Caco-2 (cell line): Measurements from ENCODE around the gene PDE4DIP. TPM values are rescaled to one million over a fixed set of nuclear protein-coding genes. Genes with fewer than 3 reads are reported as not detected.
"Not testable (repeated sequence)": the region's sequence is repeated elsewhere in the genome, so short reads cannot be mapped to it uniquely, and the experiment has no call there.

Experiments used
- BruUV-seq: library from RNA; stranded (reverse); fragments of 400-500 nt; replicated peaks from 2 replicates; lab custom pipeline; 2021; lab: Mats Ljungman, UMichigan
- CTCF ChIA-PET: fragments of 300-600 bp; sonication (Branson Sonifier 250); formaldehyde crosslinking; loops from one replicate; lab custom pipeline; 2022; ENCODE audit warnings: antibody characterized with exemption; lab: Charles Lee
- POLR2A ChIA-PET: fragments of 300-600 bp; sonication (Branson Sonifier 250); formaldehyde crosslinking; loops from one replicate; lab custom pipeline; 2022; ENCODE audit warnings: antibody characterized with exemption; lab: Charles Lee
- DNase-seq, 2 experiments: peaks; one replicate each; pipeline versions ENCODE4 v3.0.0 to v3.0.0-alpha.2; 2020 to 2022
- H3K27me3 ChIP-seq: replicated peaks from 2 replicates; pipeline ENCODE4 v1.6.0; 2011; ENCODE audit warnings: low read length; ENCODE audit not compliant: control insufficient read depth, insufficient read depth
- H3K36me3 ChIP-seq: 2 replicates; pipeline ENCODE4 v1.5.1; 2011; ENCODE audit warnings: low read length; ENCODE audit not compliant: control insufficient read depth, insufficient read depth
- H3K4me1 ChIP-seq: fragments of 250-450 bp; sonication (Bioruptor Pico); 2 replicates; pipeline ENCODE4 v1.5.1; 2020; ENCODE audit warnings: mild to moderate bottlenecking
- H3K4me3 ChIP-seq: 2 replicates; pipeline ENCODE4 v1.5.1; 2011; ENCODE audit warnings: low read depth, mild to moderate bottlenecking, control low read depth, low read length
- H3K9me3 ChIP-seq: fragments of 250-450 bp; sonication (Bioruptor Pico); 2 replicates; pipeline ENCODE4 v1.5.1; 2020; ENCODE audit warnings: mild to moderate bottlenecking, moderate library complexity
- H3K27ac Mint-ChIP-seq: one replicate; pipeline ENCODE4 v1.8.0; 2022; ENCODE audit warnings: mixed read lengths; ENCODE audit not compliant: unreplicated experiment
- H3K27me3 Mint-ChIP-seq: one replicate; pipeline ENCODE4 v1.8.0; 2022; ENCODE audit warnings: mixed read lengths; ENCODE audit not compliant: insufficient read depth, unreplicated experiment
- H3K36me3 Mint-ChIP-seq: one replicate; pipeline ENCODE4 v1.8.0; 2022; ENCODE audit warnings: mild to moderate bottlenecking, mixed read lengths; ENCODE audit not compliant: insufficient read depth, unreplicated experiment
- H3K4me1 Mint-ChIP-seq: one replicate; pipeline ENCODE4 v1.8.0; 2022; ENCODE audit warnings: low read depth, mixed read lengths; ENCODE audit not compliant: unreplicated experiment
- H3K4me3 Mint-ChIP-seq: one replicate; pipeline ENCODE4 v1.8.0; 2022; ENCODE audit warnings: mild to moderate bottlenecking, moderate library complexity, mixed read lengths; ENCODE audit not compliant: unreplicated experiment
- H3K9me3 Mint-ChIP-seq: one replicate; pipeline ENCODE4 v1.8.0; 2022; ENCODE audit warnings: mixed read lengths; ENCODE audit not compliant: unreplicated experiment
- intact Hi-C: fragments of 100-400 bp; cut with micrococcal nuclease; formaldehyde crosslinking; loops from one replicate; pipeline ENCODE4 v1.10.0; 2022; ENCODE audit not compliant: unreplicated experiment
- total RNA-seq: library from RNA; stranded (reverse); gene quantifications from 2 replicates; pipeline ENCODE4 v1.2.3, GENCODE V29; 2022

PDE4DIP gene
- total RNA-seq, 1 experiment from 2014 or later, result 30.8 TPM

DNA sequence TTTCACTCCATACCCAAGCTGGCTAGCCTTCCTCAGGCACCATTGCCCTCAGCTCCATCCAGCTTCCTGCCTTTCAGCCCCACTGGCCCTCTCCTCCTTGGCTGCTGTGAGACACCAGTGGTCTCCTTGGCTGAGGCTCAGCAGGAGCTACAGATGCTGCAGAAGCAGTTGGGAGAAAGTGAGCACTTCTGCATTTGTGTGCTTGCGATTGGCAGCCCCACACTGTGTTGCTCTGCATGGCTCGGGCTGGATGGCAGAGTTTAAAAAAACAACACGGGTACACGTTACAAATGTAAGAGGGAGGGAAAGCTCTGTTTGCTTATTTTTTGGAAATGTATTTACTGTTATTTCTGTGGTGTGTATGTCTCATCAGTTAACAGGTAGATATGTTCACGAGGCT is 168.4 kb downstream of the PDE4DIP start:
- DNase-seq, BruUV-seq, H3K9me3 ChIP-seq, H3K36me3 Mint-ChIP-seq, CTCF ChIA-PET, H3K4me3 Mint-ChIP-seq, POLR2A ChIA-PET, H3K4me1 Mint-ChIP-seq, intact Hi-C loops, H3K36me3 ChIP-seq, H3K4me3 ChIP-seq, H3K4me1 ChIP-seq, H3K27ac Mint-ChIP-seq, H3K9me3 Mint-ChIP-seq, H3K27me3 Mint-ChIP-seq, H3K27me3 ChIP-seq: not testable (repeated sequence)

DNA sequence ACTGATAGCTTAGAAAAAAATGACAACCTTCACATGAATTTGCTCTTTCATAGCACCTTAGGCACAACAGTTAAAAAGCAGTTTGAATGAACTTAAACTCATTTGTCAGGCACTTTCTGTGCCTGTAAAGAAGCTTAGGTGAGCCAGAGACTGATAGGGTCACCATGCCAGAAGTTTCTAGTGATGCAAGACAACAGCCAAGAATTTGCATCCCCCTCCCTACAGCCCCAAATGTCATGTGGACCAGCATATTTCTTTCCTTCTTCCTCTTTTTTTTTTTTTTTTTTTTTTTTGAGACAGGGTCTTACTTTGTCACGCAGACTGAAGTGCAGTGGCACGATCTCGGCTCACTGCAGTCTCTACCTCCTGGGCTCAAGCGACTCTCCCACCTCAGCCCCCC is 169.3 kb downstream of the PDE4DIP start:
- H3K4me3 Mint-ChIP-seq, H3K36me3 Mint-ChIP-seq, H3K27ac Mint-ChIP-seq, intact Hi-C loops, H3K4me1 ChIP-seq, H3K27me3 Mint-ChIP-seq, H3K36me3 ChIP-seq, DNase-seq, H3K9me3 Mint-ChIP-seq, H3K9me3 ChIP-seq, H3K4me3 ChIP-seq, H3K27me3 ChIP-seq, POLR2A ChIA-PET, BruUV-seq, CTCF ChIA-PET, H3K4me1 Mint-ChIP-seq: not testable (repeated sequence)

DNA sequence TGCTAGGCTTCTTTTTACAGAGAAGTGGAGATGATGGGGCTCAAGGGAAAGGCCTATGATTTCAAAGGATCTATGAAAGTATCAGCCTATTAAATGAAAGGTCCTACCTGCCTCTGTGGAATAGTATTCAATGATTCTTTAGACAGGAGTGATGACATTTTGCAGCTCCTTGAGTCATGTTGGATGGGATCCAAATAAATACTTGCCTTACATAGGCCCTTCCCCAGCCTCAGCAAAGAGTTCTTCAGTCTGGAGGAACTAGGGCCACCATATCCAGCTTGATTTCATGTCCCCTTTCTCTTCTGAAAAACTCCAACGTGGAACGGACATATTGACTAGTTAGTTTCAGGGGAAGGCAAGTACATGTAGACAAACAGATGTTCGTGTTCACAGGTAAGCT is 171.3 kb downstream of the PDE4DIP start:
- not testable (repeated sequence) for H3K4me3 Mint-ChIP-seq, H3K4me1 Mint-ChIP-seq

DNA sequence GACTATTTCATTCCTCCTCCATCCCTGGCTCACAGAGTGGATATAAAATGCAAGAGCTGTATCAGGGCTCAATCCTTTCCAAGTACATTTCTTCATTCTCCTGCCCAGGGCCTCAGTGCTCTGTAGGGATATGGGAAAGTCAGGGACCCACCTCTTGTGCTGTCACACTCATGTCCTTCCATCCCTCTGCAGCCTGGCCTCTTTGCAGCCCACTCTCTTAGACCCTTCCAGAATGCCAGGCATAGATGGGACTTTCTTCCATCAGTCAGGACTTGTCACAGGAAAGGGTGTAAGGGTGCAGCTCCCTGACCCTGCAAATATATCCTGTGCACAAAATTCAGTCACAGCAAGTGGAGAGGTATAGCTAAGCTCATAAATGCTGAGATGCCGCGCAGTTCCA is 172.4 kb downstream of the PDE4DIP start:
- H3K27me3 Mint-ChIP-seq, H3K9me3 Mint-ChIP-seq, CTCF ChIA-PET, H3K4me1 ChIP-seq, POLR2A ChIA-PET, H3K4me3 Mint-ChIP-seq, H3K9me3 ChIP-seq, H3K4me1 Mint-ChIP-seq, H3K36me3 ChIP-seq, BruUV-seq, DNase-seq, intact Hi-C loops, H3K4me3 ChIP-seq, H3K27ac Mint-ChIP-seq, H3K27me3 ChIP-seq, H3K36me3 Mint-ChIP-seq: not testable (repeated sequence)

More for the DNA sequence above, 171.3 kb downstream of the PDE4DIP start:
- H3K4me3 ChIP-seq, CTCF ChIA-PET, H3K27me3 ChIP-seq, POLR2A ChIA-PET, H3K27me3 Mint-ChIP-seq, H3K27ac Mint-ChIP-seq, intact Hi-C loops, BruUV-seq, H3K9me3 ChIP-seq, H3K36me3 ChIP-seq, H3K9me3 Mint-ChIP-seq, H3K36me3 Mint-ChIP-seq, H3K4me1 ChIP-seq, DNase-seq: not testable (repeated sequence)

DNA sequence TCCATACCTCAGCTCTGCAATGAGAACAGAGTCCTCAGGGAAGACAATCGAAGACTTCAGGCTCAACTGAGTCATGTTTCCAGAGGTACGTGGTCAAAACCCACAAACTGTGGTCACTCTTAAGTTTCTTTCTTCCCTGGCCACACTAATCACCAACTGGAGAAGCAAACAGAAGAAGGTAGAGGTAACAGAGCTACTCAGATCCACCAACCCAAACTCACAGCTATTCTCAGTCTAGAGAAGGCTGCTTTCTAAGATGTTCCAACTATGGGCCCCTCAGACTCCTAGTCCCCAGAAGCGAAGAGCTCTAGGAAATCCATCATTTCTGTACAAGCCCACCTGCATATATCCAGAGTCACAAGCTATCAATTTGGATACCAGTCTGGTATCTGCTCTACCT is 174.3 kb downstream of the PDE4DIP start:
- H3K4me1 ChIP-seq, H3K4me1 Mint-ChIP-seq, H3K4me3 Mint-ChIP-seq, H3K9me3 Mint-ChIP-seq, H3K27me3 ChIP-seq, POLR2A ChIA-PET, H3K9me3 ChIP-seq, H3K27me3 Mint-ChIP-seq, H3K36me3 ChIP-seq, DNase-seq, H3K36me3 Mint-ChIP-seq, BruUV-seq, H3K4me3 ChIP-seq, CTCF ChIA-PET, H3K27ac Mint-ChIP-seq, intact Hi-C loops: not testable (repeated sequence)

DNA sequence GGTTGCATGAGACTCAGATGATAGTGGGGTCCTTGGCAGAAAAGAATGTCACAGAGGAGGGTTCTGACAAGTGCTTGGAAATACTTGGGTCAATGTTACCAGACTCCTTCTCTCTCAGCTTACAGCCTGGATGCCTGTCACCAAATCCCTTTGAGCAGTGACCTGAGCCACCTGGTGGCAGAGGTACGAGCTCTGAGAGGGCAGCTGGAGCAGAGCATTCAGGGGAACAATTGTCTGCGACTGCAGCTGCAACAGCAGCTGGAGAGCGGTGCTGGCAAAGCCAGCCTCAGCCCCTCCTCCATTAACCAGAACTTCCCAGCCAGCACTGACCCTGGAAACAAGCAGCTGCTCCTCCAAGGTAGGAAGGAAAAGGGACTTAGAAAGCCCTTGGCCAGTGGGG is 180.1 kb downstream of the PDE4DIP start:
- BruUV-seq, DNase-seq, H3K4me1 ChIP-seq, H3K4me3 Mint-ChIP-seq, H3K27ac Mint-ChIP-seq, H3K27me3 ChIP-seq, POLR2A ChIA-PET, H3K9me3 Mint-ChIP-seq, intact Hi-C loops, CTCF ChIA-PET, H3K4me3 ChIP-seq, H3K36me3 Mint-ChIP-seq, H3K9me3 ChIP-seq, H3K4me1 Mint-ChIP-seq, H3K27me3 Mint-ChIP-seq, H3K36me3 ChIP-seq: not testable (repeated sequence)

DNA sequence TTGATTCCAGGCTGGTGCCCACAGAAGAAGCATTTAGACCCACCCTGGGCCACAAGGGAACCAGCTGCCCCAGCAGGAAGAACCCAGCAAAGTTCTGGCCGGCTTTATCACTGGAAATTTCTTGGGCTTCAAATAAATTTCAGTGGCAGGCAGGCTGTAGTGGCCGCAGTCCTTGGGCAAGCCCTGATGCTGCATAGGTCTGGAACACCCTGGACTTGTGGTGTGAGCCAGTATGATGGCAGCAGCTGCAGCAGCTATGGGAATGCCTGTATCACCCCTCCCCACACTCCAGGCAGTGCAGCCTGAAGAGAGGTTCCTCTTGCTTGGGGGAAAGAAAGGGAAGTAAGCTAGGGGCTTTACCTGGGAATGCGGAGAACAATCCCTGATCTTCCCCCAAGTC is 189.7 kb downstream of the PDE4DIP start:
- H3K9me3 ChIP-seq, DNase-seq, H3K4me3 ChIP-seq, H3K4me1 Mint-ChIP-seq, H3K27ac Mint-ChIP-seq, H3K36me3 ChIP-seq, H3K36me3 Mint-ChIP-seq, BruUV-seq, H3K27me3 ChIP-seq, intact Hi-C loops, POLR2A ChIA-PET, H3K4me1 ChIP-seq, H3K4me3 Mint-ChIP-seq, H3K27me3 Mint-ChIP-seq, CTCF ChIA-PET, H3K9me3 Mint-ChIP-seq: not testable (repeated sequence)
